GM18907 (cell line): ENCODE results near the gene FRK.
"Not testable (repeated sequence)": the region's sequence is repeated elsewhere in the genome, so short reads cannot be mapped to it uniquely, and the experiment has no call there.

Experiments used
- ATAC-seq: cut with Tn5 transposase; IDR thresholded peaks from one replicate; pipeline ENCODE4 v1.9.1; 2021; ENCODE audit warnings: mild to moderate bottlenecking, moderate library complexity; ENCODE audit not compliant: unreplicated experiment

FRK gene

GRCh38 chr6:116010790-116011401 is 49.8 kb downstream of the FRK start:
- ATAC-seq, result peak; percentile 44

DNA sequence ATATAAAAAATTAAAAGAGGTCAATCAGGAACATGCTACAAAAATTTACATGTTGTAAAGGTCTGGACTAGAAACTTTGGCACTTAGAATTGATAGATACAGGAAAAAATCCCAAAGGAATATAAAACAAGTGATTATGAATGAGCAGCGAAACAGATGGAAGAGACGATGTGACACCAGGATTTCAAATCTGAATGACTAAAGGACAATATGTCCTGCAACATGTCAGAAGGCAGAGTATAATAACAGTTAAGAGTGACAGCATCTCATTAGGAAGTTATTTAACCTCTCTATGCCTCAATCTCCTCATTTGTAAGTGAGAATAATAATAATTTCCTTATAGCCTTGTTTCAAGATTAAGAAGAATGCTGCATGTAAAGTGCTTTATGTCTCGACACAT is 50.3 kb downstream of the FRK start:
- ATAC-seq, result no peak

DNA sequence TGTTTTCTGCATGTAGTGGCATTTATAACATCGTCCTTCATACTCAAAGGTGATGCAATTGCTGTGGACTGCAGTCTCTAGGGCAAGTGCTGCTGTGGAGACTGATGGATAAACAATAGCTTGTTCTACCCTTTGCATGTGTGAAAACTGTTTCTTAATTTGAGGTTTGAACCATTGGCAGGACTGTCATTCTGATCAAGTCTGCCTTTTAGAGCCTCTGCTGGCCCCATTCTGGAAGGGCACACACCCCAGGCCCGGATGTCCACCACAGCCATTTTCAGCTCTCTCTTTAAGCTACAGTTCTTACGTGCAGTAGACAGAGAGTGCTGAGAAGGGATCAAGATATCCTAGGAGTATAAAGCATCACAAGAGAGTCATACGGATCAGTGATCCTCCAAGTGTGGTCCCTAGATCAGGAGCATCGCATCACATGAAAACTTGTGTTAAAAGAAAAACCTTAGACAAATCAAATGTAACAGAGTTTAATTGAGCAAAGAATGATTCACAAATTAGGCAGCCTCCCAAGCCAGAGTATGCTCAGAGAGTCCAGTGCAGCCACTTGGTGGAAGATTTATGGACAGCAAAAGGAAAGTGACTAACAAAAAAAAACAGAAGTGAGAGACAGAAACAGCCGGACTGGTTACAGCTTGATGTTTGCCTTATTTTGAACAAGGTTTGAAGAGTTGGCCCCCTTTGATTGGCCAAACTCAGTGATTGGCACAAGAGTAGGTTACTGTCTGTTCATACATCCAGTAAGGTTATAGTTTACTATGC is 52.0 kb downstream of the FRK start:
- ATAC-seq, result peak; percentile 67

- no peak for ATAC-seq
These were observed 55.6 kb downstream of the FRK start for GRCh38 chr6:116004841-116005815.

- ATAC-seq, result peak; percentile 91
These were observed 57.0 kb downstream of the FRK start for GRCh38 chr6:116003668-116004067.

GRCh38 chr6:116002756-116003155 is 57.9 kb downstream of the FRK start:
- no peak for ATAC-seq

GRCh38 chr6:115999235-115999634 is 61.5 kb downstream of the FRK start:
- no peak for ATAC-seq

DNA sequence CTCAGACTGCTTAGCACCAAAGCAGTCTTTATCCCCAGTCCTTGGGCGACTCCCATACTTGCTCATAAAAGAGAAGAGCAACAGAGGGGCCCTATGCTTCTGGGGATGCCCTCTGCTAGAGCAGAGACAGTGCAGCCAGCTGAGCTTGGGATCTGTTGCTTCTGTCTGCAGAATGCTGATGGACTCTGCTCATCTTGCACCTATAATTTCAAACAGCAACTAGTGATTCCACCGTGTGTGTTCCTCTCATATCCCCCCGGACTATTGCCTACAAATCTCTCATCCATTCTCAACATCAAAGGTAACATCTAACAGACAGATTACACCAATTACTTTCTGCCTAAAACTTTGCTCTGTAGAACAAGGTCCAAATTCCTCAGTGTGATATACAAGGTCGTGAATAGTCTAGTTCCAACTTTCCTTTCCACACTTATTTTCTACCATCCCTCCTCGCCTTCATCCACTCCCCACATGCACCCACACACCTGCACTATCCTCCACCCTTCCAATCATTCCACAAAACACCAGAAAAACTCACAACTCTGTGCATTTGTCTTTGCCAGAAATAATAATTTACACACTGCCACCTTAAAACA is 62.6 kb downstream of the FRK start:
- no peak for ATAC-seq

- no peak for ATAC-seq
These were observed 74.7 kb downstream of the FRK start for GRCh38 chr6:115986026-115986425.

- no peak for ATAC-seq
These were observed 75.9 kb downstream of the FRK start for GRCh38 chr6:115984809-115985208.

- ATAC-seq, result no peak
These were observed 76.7 kb downstream of the FRK start for GRCh38 chr6:115983998-115984397.

DNA sequence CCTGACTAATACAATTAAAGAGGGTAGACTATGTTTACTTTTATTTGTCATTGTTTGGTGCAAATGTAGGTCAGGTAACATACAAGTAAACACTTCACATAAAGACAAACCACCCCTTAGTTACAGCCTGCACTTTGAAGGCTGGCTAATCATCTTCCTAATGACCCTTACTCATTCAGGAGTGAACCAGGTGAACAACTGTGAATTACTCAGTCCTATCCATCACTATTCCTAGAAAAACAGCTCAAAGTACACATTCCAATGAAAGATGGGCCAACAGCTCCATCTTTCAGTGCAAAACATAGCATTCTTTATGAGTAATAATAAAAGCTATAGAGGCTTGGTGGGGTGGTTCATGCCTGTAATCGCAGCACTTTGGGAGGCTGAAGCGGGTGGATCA is 78.2 kb downstream of the FRK start:
- no peak for ATAC-seq

GRCh38 chr6:115977220-115977619 is 83.5 kb downstream of the FRK start:
- no peak for ATAC-seq

- ATAC-seq, result no peak
These were observed 84.3 kb downstream of the FRK start for GRCh38 chr6:115976321-115976870.

- no peak for ATAC-seq
These were observed 88.0 kb downstream of the FRK start for GRCh38 chr6:115972679-115973078.

GRCh38 chr6:115971785-115972184 is 88.9 kb downstream of the FRK start:
- no peak for ATAC-seq

GRCh38 chr6:115969930-115970273 is 90.8 kb downstream of the FRK start:
- no peak for ATAC-seq

GRCh38 chr6:115969207-115969929 is 91.3 kb downstream of the FRK start:
- no peak for ATAC-seq

- not testable (repeated sequence) for ATAC-seq
These were observed 100.4 kb downstream of the FRK start for GRCh38 chr6:115960286-115960685.

- no peak for ATAC-seq
These were observed 101.7 kb downstream of the FRK start for GRCh38 chr6:115958958-115959357.
